Activated T-helper 17 cell treated with anti-CD3 and anti-CD28 coated beads, Interleukin-2, amount 50 U/mL, for 72 hours (primary cell): ENCODE measurements around the gene SLC13A3. TPM values are rescaled to one million over a fixed set of nuclear protein-coding genes. Genes with fewer than 3 reads are reported as not detected.
"Not testable (repeated sequence)": the region's sequence is repeated elsewhere in the genome, so short reads cannot be mapped to it uniquely, and the experiment has no call there.

Source experiments
- ATAC-seq: fragments of 150-1000 bp; cut with Tn5 transposase; replicated peaks from 2 replicates; pipeline ENCODE4 v1.10.0; 2021; ENCODE audit warnings: mild to moderate bottlenecking, moderate library complexity
- H3K27ac Mint-ChIP-seq: one replicate; pipeline ENCODE4 v1.8.0; 2022; ENCODE audit warnings: mixed read lengths
- H3K27me3 Mint-ChIP-seq: one replicate; pipeline ENCODE4 v1.8.0; 2022; ENCODE audit warnings: mixed read lengths
- H3K36me3 Mint-ChIP-seq: one replicate; pipeline ENCODE4 v1.8.0; 2022; ENCODE audit warnings: low read depth, mild to moderate bottlenecking, mixed read lengths
- H3K4me1 Mint-ChIP-seq: one replicate; pipeline ENCODE4 v1.8.0; 2022; ENCODE audit warnings: mixed read lengths
- H3K4me3 Mint-ChIP-seq: one replicate; pipeline ENCODE4 v1.8.0; 2022; ENCODE audit warnings: mild to moderate bottlenecking, mixed read lengths
- H3K9me3 Mint-ChIP-seq: one replicate; pipeline ENCODE4 v1.8.0; 2022; ENCODE audit warnings: mixed read lengths
- total RNA-seq, 2 donors: library from RNA; stranded (reverse); gene quantifications; one replicate each; pipeline ENCODE4 v1.2.3, GENCODE V29; 2022

Gene SLC13A3
- total RNA-seq, 2 donors from 2014 or later: not detected

- Mint-ChIP-seq H3K36me3 (peaks cover 51% of the 10 kb centered on the region), H3K27ac (peak overlapping the region; percentile 14), H3K4me3 (no peak overlapping the region), H3K27me3 (no peaks in the 10 kb centered on the region), H3K4me1 (peaks cover 42% of the 10 kb centered on the region), H3K9me3 (no peaks in the 10 kb centered on the region)
- ATAC-seq: no peak
Observed at GRCh38 chr20:46683939-46684750, 32.9 kb upstream of the SLC13A3 start.

GRCh38 chr20:46683668-46683938 is 32.3 kb upstream of the SLC13A3 start:
- H3K4me3 Mint-ChIP-seq: no peak overlapping the region
- H3K36me3 Mint-ChIP-seq: peaks cover 50% of the 10 kb centered on the region
- H3K9me3 Mint-ChIP-seq: no peaks in the 10 kb centered on the region
- H3K27ac Mint-ChIP-seq: peak overlapping the region; percentile 54
- no peak for ATAC-seq
- H3K27me3 Mint-ChIP-seq: no peaks in the 10 kb centered on the region
- peaks cover 42% of the 10 kb centered on the region for H3K4me1 Mint-ChIP-seq

- Mint-ChIP-seq H3K9me3 (no peaks in the 10 kb centered on the region), H3K27me3 (no peaks in the 10 kb centered on the region), H3K27ac (peak overlapping the region; percentile 54), H3K36me3 (peaks cover 45% of the 10 kb centered on the region), H3K4me1 (peaks cover 42% of the 10 kb centered on the region), H3K4me3 (no peak overlapping the region)
- no peak for ATAC-seq
Observed at GRCh38 chr20:46683011-46683667, 31.9 kb upstream of the SLC13A3 start.

- ATAC-seq: no peak
- H3K4me3 Mint-ChIP-seq: no peak overlapping the region
- H3K27me3 Mint-ChIP-seq: no peaks in the 10 kb centered on the region
- peaks cover 42% of the 10 kb centered on the region for H3K4me1 Mint-ChIP-seq
- H3K36me3 Mint-ChIP-seq: peaks cover 36% of the 10 kb centered on the region
- no peaks in the 10 kb centered on the region for H3K9me3 Mint-ChIP-seq
- peak overlapping the region; percentile 54 for H3K27ac Mint-ChIP-seq
Observed at GRCh38 chr20:46682063-46682821, 31.0 kb upstream of the SLC13A3 start.

GRCh38 chr20:46681032-46681854 is 30.0 kb upstream of the SLC13A3 start:
- ATAC-seq: peak; percentile 68
- H3K4me3 Mint-ChIP-seq: no peak overlapping the region
- peak overlapping the region; percentile 26 for H3K27ac Mint-ChIP-seq
- peaks cover 36% of the 10 kb centered on the region for H3K4me1 Mint-ChIP-seq
- H3K36me3 Mint-ChIP-seq: peaks cover 29% of the 10 kb centered on the region
- H3K9me3 Mint-ChIP-seq: no peaks in the 10 kb centered on the region
- H3K27me3 Mint-ChIP-seq: no peaks in the 10 kb centered on the region

- peaks cover 31% of the 10 kb centered on the region for H3K4me1 Mint-ChIP-seq
- H3K9me3 Mint-ChIP-seq: no peaks in the 10 kb centered on the region
- H3K27ac Mint-ChIP-seq: no peak overlapping the region
- H3K4me3 Mint-ChIP-seq: no peak overlapping the region
- no peak for ATAC-seq
- H3K27me3 Mint-ChIP-seq: no peaks in the 10 kb centered on the region
- H3K36me3 Mint-ChIP-seq: peaks cover 23% of the 10 kb centered on the region
Observed at GRCh38 chr20:46680684-46681031, 29.4 kb upstream of the SLC13A3 start.

- no peaks in the 10 kb centered on the region for H3K27me3 Mint-ChIP-seq
- H3K4me1 Mint-ChIP-seq: peaks cover 18% of the 10 kb centered on the region
- peaks cover 3% of the 10 kb centered on the region for H3K36me3 Mint-ChIP-seq
- no peaks in the 10 kb centered on the region for H3K9me3 Mint-ChIP-seq
- H3K27ac Mint-ChIP-seq: no peak overlapping the region
- ATAC-seq: no peak
- H3K4me3 Mint-ChIP-seq: no peak overlapping the region
Observed at GRCh38 chr20:46678516-46678915, 27.3 kb upstream of the SLC13A3 start.

- ATAC-seq: no peak
- Mint-ChIP-seq H3K27ac (no peak overlapping the region), H3K27me3 (no peaks in the 10 kb centered on the region), H3K4me3 (no peak overlapping the region), H3K9me3 (no peaks in the 10 kb centered on the region), H3K4me1 (peaks cover 10% of the 10 kb centered on the region), H3K36me3 (no peaks in the 10 kb centered on the region)
Observed at GRCh38 chr20:46677608-46678007, 26.3 kb upstream of the SLC13A3 start.

- H3K36me3 Mint-ChIP-seq, H3K9me3 Mint-ChIP-seq, H3K4me1 Mint-ChIP-seq, H3K4me3 Mint-ChIP-seq, H3K27me3 Mint-ChIP-seq, H3K27ac Mint-ChIP-seq, ATAC-seq: not testable (repeated sequence)
Observed at GRCh38 chr20:46676649-46677316, 25.5 kb upstream of the SLC13A3 start.

- Mint-ChIP-seq H3K9me3 (peaks cover 14% of the 10 kb centered on the region), H3K27ac (no peak overlapping the region), H3K4me1 (no peaks in the 10 kb centered on the region), H3K4me3 (no peak overlapping the region), H3K27me3 (no peaks in the 10 kb centered on the region), H3K36me3 (no peaks in the 10 kb centered on the region)
- ATAC-seq: no peak
Observed at GRCh38 chr20:46674253-46675083, 23.2 kb upstream of the SLC13A3 start.

GRCh38 chr20:46673394-46674252 is 22.4 kb upstream of the SLC13A3 start:
- no peak overlapping the region for H3K4me3 Mint-ChIP-seq
- no peaks in the 10 kb centered on the region for H3K27me3 Mint-ChIP-seq
- no peak for ATAC-seq
- H3K27ac Mint-ChIP-seq: no peak overlapping the region
- no peaks in the 10 kb centered on the region for H3K36me3 Mint-ChIP-seq
- H3K9me3 Mint-ChIP-seq: peaks cover 14% of the 10 kb centered on the region
- H3K4me1 Mint-ChIP-seq: no peaks in the 10 kb centered on the region

- H3K9me3 Mint-ChIP-seq: peaks cover 18% of the 10 kb centered on the region
- no peak for ATAC-seq
- no peak overlapping the region for H3K27ac Mint-ChIP-seq
- no peak overlapping the region for H3K4me3 Mint-ChIP-seq
- no peaks in the 10 kb centered on the region for H3K27me3 Mint-ChIP-seq
- no peaks in the 10 kb centered on the region for H3K4me1 Mint-ChIP-seq
- no peaks in the 10 kb centered on the region for H3K36me3 Mint-ChIP-seq
Observed at GRCh38 chr20:46672543-46673148, 21.4 kb upstream of the SLC13A3 start.
